HFFc6 (cell line): ENCODE data around the gene GDA. TPM values are rescaled to one million over a fixed set of nuclear protein-coding genes. Genes with fewer than 3 reads are reported as not detected.

Experiments used
- DNase-seq: peaks from one replicate; pipeline ENCODE4 v3.0.0-alpha.2; 2018
- H3K27ac Mint-ChIP-seq: 2 replicates; pipeline ENCODE4 v1.8.0; 2020; ENCODE audit warnings: mild to moderate bottlenecking, mixed read lengths
- H3K27me3 Mint-ChIP-seq: 2 replicates; pipeline ENCODE4 v1.8.0; 2021; ENCODE audit warnings: mild to moderate bottlenecking, moderate library complexity, mixed read lengths; ENCODE audit not compliant: insufficient read depth
- H3K36me3 Mint-ChIP-seq: 2 replicates; pipeline ENCODE4 v1.8.0; 2021; ENCODE audit warnings: low read depth, mixed read lengths
- H3K4me1 Mint-ChIP-seq: 2 replicates; pipeline ENCODE4 v1.8.0; 2020; ENCODE audit warnings: low read depth, mixed read lengths
- H3K4me3 Mint-ChIP-seq: 2 replicates; pipeline ENCODE4 v1.8.0; 2020; ENCODE audit warnings: mild to moderate bottlenecking, moderate library complexity, mixed read lengths
- H3K9me3 Mint-ChIP-seq: 2 replicates; pipeline ENCODE4 v1.8.0; 2020; ENCODE audit warnings: mild to moderate bottlenecking, mixed read lengths
- CTCF ChIP-seq: fragments of 200-600 bp; sonication (generic); IDR thresholded peaks from 2 replicates; pipeline ENCODE4 v1.5.0; 2021; ENCODE audit warnings: antibody characterized with exemption, mild to moderate bottlenecking
- total RNA-seq, 6 experiments: library from RNA; stranded (reverse); fragmentation: NEBNext Ultra II Directional; extraction: Animal tissue kit (Norgen Biotek cat#: 25700); gene quantifications; 2 replicates in 1 of 6; 3 replicates in 5 of 6; pipeline ENCODE4 v1.2.3, GENCODE V29; 2021

Gene GDA
- total RNA-seq, 6 experiments from 2014 or later, result not detected

- Mint-ChIP-seq H3K9me3 (no peaks in the 10 kb centered on the region), H3K4me3 (no peak overlapping the region), H3K27me3 (peaks cover 8% of the 10 kb centered on the region; the same call in 1 of the 2 replicates), H3K4me1 (no peaks in the 10 kb centered on the region), H3K36me3 (no peaks in the 10 kb centered on the region), H3K27ac (no peak overlapping the region)
- TF ChIP-seq CTCF, result no peak
- no peak for DNase-seq
Measured at GRCh38 chr9:72127753-72128152, 21.5 kb upstream of the GDA start.

GRCh38 chr9:72128526-72128925, 20.7 kb upstream of the GDA start:
- no peaks in the 10 kb centered on the region for H3K9me3 Mint-ChIP-seq
- no peak overlapping the region for H3K4me3 Mint-ChIP-seq
- no peaks in the 10 kb centered on the region for H3K4me1 Mint-ChIP-seq
- no peak overlapping the region for H3K27ac Mint-ChIP-seq
- H3K36me3 Mint-ChIP-seq, result no peaks in the 10 kb centered on the region
- no peak for DNase-seq
- peaks cover 8% of the 10 kb centered on the region; the same call in 1 of the 2 replicates for H3K27me3 Mint-ChIP-seq
- no peak for TF ChIP-seq CTCF

- no peaks in the 10 kb centered on the region for H3K9me3 Mint-ChIP-seq
- H3K27me3 Mint-ChIP-seq, result peaks cover 8% of the 10 kb centered on the region; the same call in 1 of the 2 replicates
- no peaks in the 10 kb centered on the region for H3K36me3 Mint-ChIP-seq
- no peaks in the 10 kb centered on the region for H3K4me1 Mint-ChIP-seq
- no peak for DNase-seq
- H3K27ac Mint-ChIP-seq, result no peak overlapping the region
- no peak overlapping the region for H3K4me3 Mint-ChIP-seq
- TF ChIP-seq CTCF, result no peak
Measured at GRCh38 chr9:72129271-72130156, 19.7 kb upstream of the GDA start.

- H3K36me3 Mint-ChIP-seq, result no peaks in the 10 kb centered on the region
- H3K9me3 Mint-ChIP-seq, result no peaks in the 10 kb centered on the region
- no peak overlapping the region for H3K4me3 Mint-ChIP-seq
- peaks cover 4% of the 10 kb centered on the region; the same call in 1 of the 2 replicates for H3K27me3 Mint-ChIP-seq
- H3K4me1 Mint-ChIP-seq, result no peaks in the 10 kb centered on the region
- DNase-seq, result no peak
- TF ChIP-seq CTCF, result no peak
- no peak overlapping the region for H3K27ac Mint-ChIP-seq
Measured at GRCh38 chr9:72130321-72130720, 18.9 kb upstream of the GDA start.

GRCh38 chr9:72131206-72131605, 18.0 kb upstream of the GDA start:
- Mint-ChIP-seq H3K36me3 (no peaks in the 10 kb centered on the region), H3K9me3 (no peaks in the 10 kb centered on the region), H3K27ac (no peak overlapping the region), H3K27me3 (peaks cover 4% of the 10 kb centered on the region; the same call in 1 of the 2 replicates), H3K4me1 (no peaks in the 10 kb centered on the region), H3K4me3 (no peak overlapping the region)
- DNase-seq, result no peak
- no peak for TF ChIP-seq CTCF
